Germinal center (tissue), 1 donor: ENCODE results near the gene ANXA10.
"Not testable (repeated sequence)": the region's sequence is repeated elsewhere in the genome, so short reads cannot be mapped to it uniquely, and the experiment has no call there.

Experiments
- DNase-seq: peaks from one replicate; pipeline ENCODE4 v3.0.0; 2012; ENCODE audit warnings: mixed read lengths, low spot score

Gene ANXA10

GRCh38 chr4:168118116-168118655 lies 25.8 kb downstream of the ANXA10 start:
- no peak for DNase-seq

GRCh38 chr4:168119100-168119499 lies 26.8 kb downstream of the ANXA10 start:
- DNase-seq = no peak

DNA sequence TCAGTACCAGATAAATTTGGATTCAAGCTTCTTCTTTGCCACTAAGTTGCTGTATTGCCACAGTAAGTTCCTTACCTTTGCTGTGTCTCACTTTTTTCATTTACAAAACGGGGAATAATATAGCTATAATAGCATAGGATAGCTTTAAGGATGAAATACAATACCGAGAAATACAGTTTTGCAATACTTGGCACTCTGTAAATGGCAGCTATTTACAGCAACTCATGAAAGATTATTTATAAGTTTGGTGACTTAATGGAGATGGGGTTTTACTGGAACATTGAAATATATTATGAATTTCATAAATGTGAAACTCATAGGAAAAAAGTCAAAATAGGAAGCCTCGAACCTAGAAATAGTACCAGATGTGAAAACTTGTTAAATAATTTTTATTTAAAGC lies 27.6 kb downstream of the ANXA10 start:
- DNase-seq = no peak

DNA sequence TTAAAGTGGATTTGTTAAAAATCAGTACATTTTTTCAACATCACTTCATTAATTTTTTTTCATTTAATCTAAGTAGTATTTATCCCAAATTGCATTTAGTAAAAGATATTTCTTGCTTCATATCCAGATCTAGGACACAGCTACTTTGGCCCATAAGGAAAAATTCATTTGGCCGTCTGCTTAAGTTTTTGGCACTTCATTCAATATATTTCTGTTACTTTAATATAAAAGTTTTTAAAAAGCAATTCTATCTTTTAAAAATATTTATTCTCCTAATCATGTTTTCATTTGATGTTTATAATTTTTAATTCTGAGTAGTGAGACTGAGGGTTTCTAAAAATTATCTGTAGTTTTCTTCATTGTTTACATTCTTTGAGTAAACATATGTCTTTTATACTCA lies 28.5 kb downstream of the ANXA10 start:
- DNase-seq = no peak

DNA sequence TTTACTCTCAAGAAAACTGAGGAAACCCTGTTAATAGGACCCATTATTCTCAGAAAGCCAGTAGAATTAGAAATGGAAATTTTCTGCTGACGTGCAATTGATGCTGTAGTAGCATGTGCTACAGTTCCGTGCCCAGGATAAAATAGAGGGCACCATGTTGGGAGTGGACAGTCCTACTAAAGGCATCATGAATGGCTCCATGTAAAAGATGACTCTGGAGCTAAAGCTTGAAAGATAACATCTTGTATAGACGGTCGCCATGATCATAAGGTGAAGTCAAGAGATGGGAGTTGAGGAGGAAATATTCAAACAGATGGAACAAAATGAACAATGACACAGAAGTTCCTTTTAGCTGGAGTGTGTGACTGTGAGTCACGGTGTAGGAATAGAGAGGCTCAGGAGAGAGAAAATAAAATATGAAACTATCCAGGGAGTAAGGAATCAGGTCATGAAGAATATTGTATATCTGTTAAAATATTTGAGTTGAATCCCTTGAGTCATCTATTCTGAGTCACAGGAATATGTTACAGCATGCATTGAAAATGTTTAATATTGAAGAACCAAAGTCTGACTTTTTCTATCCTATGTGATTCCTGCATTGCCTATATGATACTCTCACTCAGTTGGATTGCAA lies 31.8 kb downstream of the ANXA10 start:
- no peak for DNase-seq

DNA sequence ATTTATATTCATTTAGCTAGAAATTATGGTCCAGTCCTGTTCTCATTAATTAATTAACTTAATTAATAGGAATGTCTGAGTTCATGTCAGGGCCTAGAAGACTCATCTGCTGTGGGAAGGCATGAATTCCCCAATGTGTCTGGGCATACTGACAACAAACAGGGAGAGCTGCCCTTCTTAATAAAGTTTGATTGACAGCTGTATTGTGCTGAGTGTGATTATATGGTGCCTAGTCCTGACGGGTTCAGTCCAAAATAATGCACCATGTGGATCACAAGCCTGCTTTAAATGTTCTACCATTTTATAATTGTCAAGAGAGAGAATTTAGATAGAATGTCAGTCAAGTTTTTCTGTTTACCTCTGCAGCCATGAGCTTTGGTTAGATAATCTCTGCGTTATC lies 34.6 kb downstream of the ANXA10 start:
- no peak for DNase-seq

GRCh38 chr4:168128601-168129000 lies 36.3 kb downstream of the ANXA10 start:
- no peak for DNase-seq

DNA sequence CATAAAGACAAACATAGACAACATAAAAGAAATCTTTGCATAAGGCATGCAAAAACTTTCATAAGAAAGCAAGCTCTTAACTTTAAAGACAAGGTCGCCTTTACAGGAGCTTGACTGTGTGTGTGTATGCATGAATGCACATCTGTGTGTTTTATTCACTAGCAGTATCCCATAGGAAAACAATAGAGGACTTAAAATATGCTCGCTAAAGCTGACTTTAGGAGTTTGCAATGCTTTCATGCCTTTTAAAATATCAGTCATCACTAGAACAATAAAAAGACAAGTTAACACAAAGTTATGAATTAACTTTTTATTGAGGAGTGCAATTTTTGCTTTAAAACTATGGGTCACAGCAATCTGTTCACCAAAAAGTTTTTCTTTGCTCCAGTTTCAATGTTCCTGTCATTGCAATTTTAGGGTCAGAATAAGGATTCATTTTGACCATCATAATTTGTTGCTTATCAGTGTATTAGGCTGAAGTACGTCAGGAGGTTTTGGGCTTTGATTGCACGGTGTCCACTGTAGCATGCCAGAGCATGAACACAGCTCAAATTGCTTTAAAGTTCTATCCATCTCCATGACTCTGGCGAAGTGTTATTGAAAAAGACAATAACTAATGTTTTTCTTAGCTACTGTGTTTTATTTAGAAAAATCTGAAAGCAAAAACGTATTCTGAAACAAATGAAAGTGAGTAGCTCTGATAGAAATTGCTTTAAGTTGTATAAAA lies 36.9 kb downstream of the ANXA10 start:
- no peak for DNase-seq

DNA sequence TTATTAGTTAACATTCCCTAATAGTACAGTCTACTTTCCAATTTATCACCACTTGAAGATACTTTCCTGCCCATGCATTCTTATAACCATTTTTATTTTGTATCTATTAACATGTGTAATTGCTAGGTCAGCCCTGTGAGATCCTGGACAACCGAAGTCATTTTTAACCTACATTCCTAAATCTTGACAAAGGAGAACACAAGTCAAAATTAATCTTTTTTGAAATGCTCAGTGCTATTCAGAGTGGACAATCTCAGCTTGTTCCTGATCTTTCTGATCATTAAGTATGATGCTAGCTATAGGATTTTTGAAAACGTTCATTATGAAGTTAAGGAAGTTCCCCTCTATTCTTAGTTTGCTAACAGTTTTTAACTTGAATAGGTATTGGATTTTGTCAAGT lies 37.5 kb downstream of the ANXA10 start:
- DNase-seq = no peak

GRCh38 chr4:168131196-168131595 lies 38.9 kb downstream of the ANXA10 start:
- no peak for DNase-seq

GRCh38 chr4:168134651-168135050 lies 42.3 kb downstream of the ANXA10 start:
- DNase-seq = no peak

- not testable (repeated sequence) for DNase-seq
Measured at GRCh38 chr4:168135860-168136259, 43.5 kb downstream of the ANXA10 start.

DNA sequence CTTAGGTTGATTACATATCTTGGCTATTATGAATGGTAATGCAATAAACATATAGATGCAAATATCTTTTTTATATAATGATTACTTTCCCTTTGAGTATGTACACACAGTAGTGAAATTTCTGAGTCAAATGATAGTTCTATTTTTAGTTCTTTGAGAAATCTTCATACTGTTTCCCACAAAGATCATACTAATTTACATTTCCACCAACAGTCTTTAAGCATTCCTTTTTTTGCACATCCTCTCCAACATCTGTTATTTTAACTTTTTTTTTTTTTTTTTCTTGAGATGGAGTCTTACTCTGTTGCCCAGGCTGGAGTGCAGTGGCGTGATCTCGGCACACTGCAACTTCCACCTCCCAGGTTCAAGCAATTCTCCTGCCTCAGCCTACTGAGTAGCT lies 45.4 kb downstream of the ANXA10 start:
- not testable (repeated sequence) for DNase-seq

- DNase-seq = no peak
Measured at GRCh38 chr4:168138143-168138542, 45.8 kb downstream of the ANXA10 start.

DNA sequence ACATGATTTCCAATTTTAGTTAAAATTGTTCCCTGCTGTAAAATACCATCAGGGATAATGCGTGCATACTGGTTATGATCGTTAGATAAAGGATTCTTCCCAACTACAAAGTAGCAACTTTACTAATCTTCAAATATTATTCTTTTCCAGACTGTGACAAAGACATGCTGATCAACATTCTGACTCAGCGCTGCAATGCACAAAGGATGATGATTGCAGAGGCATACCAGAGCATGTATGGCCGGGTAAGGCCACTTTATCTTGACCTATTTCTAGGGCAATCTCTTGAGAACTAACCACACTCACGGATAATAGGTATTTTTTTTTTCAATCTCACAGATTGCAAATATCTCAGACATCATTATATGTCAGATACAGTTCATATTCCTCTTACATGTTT lies 47.0 kb downstream of the ANXA10 start:
- no peak for DNase-seq

DNA sequence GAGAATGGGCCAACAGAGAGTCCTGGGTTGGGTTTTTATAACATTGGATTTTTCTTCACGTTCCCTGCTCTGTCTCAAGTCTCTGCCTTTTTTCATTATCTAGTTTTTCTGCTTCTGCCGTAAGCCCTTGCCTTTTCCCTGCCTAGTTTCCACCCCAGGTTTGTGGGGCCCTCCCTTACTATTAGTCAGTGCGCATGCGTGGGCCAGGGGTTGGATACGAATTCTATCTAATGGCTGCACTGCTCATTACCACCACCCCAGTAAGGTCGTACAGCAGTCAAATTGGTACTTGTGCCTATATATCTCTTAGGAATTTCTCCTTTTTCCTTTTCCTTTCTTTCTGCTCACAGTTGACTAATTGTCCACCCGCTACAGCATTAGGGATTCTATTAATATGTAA lies 49.4 kb downstream of the ANXA10 start:
- DNase-seq = no peak

DNA sequence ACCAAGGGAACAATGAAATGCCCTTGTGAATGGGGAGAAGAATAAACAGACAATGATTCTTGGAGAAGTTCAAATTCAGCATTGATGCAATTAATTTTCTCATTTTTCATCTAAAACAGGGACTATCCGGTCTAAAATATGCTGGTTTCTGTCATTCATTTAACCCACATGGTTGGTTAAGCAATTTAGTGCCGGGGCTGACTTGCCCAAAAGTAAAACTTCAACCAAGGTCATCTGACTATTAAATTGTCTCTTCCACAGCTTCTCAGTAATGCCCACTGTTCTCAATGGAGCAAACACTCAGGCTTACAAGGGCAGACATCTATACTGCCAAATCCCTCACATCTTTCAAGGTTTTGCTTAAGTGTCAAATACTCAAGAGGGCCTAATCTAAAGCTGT lies 51.3 kb downstream of the ANXA10 start:
- no peak for DNase-seq

GRCh38 chr4:168150420-168151050 lies 58.2 kb downstream of the ANXA10 start:
- no peak for DNase-seq

DNA sequence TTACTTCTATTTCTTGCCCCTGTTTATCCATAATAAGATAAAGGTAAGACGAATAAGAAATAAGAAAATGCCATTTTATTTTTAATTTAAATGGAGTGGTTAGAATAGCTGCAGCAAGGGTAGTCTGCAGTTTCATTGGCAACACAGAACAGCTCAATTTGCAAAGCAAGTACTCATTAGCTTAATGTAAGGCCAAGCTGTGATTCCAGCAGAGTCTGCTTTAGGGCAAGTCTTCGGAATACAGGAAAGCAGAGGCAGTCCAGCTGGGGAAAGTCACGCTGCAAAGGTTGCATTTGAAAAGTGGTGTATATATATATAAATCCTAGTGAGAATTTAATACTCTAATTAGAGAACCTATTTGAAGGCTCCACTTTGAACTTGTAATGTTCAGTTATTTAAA lies 59.0 kb downstream of the ANXA10 start:
- DNase-seq = no peak

DNA sequence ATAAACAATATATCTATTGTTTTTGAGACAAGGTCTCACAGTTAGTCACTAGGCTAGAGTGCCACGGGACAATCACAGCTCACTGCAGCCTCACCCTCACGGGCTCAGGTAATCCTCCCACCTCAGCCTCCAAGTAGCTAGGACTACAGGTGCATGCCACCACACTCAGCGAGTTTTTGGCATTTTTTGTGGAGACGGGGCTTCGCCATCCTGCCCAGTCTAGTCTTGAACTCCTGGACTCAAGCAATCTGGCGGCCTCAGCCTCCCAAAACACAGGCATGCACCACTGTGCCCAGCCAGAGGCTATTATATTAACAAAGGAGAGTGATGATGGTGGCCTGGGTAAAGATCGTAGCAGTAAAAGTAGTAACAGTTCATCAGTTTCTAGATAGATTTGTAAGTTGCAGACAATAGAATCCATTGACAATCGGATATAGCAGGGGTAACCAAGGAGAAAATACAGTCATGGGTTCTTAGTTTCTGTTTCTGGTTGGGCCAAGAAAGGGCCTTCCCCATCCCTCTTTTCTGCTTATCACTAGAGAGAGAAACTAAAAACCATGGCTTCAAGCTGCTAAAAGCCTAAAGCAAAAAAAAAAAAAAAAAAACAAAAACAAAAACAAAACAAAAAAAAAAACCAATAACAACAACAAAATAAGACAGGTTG lies 60.6 kb downstream of the ANXA10 start:
- DNase-seq = no peak

DNA sequence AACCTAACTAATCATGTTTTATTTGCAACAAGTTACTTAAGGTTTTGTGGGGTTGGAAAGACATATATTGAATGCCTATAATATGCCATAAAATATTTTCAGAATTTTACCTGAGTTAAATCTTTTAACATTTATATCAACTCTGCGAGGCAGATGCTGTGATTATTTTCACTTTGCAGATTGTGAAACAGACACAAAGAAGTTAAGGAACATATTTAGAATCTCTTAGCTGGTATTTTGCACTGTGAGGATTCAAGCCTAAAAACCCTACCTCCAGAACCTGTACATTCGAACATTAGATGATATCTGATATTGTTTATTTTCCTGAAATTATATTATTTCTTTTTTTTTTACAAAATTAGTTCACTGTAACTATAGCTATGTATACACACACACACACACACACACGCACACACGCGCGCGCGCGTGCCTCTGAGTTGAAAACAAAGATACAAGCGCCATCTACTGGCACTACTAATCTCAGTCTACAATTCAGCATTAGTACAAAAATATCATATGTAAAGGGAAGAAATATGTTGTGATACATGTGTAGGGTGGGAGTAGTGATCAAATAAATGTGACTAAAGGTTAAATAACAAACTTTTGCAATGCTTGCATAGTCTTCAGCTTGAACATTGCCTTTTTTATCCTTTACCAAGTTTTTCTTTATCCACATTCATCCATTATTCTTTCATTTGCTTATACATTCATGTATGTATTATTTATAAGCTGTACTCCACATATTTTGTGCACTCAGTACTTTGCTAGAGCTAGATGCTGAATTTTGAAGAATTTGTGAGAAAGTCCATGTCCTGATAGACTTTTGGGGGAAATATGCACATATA lies 61.5 kb downstream of the ANXA10 start:
- DNase-seq = no peak
